T47D (cell line): Measurements from ENCODE around the gene GRAP2.
"Not testable (repeated sequence)": the region's sequence is repeated elsewhere in the genome, so short reads cannot be mapped to it uniquely, and the experiment has no call there.

Experiments used
- DNase-seq, 2 experiments: peaks; one replicate each; pipeline versions ENCODE4 v3.0.0 to v3.0.0-alpha.2; 2011 to 2012; ENCODE audit warnings: low read depth in 1 of 2, low spot score in 1 of 2
- JUND ChIP-seq: IDR thresholded peaks from 2 replicates; pipeline ENCODE4 v1.6.1; 2012; ENCODE audit warnings: low read depth
- in situ Hi-C: cut with HindIII; loops from 2 replicates; pipeline ENCODE4 v1.10.0; 2016; ENCODE audit warnings: low sequenced_read_pairs, low pct_unique_long_range_greater_than_20kb

GRAP2 gene

DNA sequence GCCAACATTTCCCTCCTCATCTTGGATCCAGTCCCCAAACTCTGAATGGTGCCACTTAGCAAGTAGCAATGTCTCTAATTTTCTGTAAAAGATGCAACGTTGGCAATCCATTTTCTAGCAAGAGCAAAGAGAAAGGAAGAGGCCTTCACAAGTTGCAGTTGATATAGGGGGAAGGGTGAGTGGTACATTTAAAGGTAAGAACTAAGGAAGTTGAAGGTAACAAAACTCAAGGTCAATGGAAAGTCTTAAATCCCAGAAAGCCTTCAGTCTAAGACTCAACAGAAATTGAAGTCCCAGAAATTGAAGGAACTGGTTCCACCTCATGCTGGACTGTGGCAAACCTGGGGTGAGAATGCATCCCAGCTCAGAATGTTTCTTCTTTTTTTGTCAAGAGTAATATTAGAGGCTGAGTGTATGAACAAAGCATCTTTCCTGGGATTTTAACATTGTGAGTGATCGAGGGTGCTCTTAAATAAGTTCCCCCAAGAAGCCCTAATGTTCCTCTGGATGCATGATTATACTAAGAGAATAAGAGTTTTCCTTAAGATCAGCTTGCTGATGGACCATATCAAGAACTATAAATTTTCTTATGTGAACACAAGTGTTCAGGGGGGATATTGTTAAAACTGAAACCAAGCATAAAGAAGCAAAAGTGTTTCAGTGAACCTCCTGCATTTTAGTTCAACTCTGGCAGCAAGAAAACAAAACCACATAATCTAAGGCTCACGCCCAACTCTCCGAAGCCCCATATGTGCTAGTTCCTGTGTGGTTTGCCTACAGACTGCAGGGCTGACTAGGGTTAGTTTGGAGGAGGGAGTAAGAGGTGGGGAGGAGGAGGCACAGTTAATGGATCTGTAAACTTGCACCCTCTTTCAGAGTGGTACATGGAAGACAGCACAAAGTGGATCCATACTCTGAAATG lies at the start of gene GRAP2:
Gene GRAP2 (plus strand): TSS at position 779 of the 922 bp plus-strand sequence. CDS start 46,023 bp downstream, outside the sequence.
- no peak for TF ChIP-seq JUND
- DNase-seq: no peak
- in situ Hi-C loops: no loop called here

- DNase-seq: no peak
- TF ChIP-seq JUND: no peak
- in situ Hi-C loops: no loop called here
Observed at GRCh38 chr22:39851606-39852315, 49.1 kb upstream of the GRAP2 start.

- in situ Hi-C loops: no loop called here
- DNase-seq: no peak
- no peak for TF ChIP-seq JUND
Observed at GRCh38 chr22:39852799-39853198, 48.1 kb upstream of the GRAP2 start.

DNA sequence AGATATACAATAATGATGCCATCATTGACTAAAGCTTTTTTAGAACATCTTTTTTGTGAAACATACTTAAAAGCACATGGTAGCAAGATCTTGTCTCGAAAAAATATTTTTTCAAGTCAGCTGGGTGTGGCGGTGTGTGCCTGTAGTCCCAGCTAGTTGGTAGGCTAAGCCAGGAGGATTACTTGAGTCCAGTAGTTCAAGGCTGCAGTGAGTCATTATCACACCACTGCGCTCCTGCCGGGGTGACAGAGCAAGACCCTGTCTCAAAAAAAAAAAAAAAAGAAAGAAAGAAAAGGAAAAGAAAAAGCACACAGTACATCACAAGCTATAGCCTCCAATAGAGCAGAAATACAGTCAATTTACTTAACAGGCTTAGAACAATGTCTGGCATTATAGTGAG lies 44.3 kb upstream of the GRAP2 start:
- TF ChIP-seq JUND: no peak
- in situ Hi-C loops: no loop called here
- DNase-seq: no peak

GRCh38 chr22:39859903-39860588 lies 40.8 kb upstream of the GRAP2 start:
- no peak for TF ChIP-seq JUND
- in situ Hi-C loops: no loop called here
- no peak for DNase-seq

DNA sequence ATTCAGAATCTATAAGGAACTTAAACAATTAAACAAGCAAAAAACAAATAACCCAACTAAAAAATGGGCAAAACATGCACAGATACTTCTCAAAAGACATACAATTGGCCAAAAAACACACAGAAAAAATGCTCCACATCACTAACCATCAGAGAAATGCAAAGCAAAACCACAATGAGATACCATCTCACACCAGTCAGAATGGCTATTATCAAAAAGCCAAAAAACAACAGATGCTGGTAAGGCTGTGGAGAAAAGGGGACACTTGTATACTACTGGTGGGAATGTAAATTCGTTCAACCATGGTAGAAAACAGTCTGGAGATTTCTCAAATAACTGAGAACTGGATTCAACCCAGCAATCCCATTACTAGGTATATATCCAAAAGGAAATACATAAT lies 32.1 kb upstream of the GRAP2 start:
- TF ChIP-seq JUND: no peak
- in situ Hi-C loops: no loop called here
- no peak for DNase-seq

DNA sequence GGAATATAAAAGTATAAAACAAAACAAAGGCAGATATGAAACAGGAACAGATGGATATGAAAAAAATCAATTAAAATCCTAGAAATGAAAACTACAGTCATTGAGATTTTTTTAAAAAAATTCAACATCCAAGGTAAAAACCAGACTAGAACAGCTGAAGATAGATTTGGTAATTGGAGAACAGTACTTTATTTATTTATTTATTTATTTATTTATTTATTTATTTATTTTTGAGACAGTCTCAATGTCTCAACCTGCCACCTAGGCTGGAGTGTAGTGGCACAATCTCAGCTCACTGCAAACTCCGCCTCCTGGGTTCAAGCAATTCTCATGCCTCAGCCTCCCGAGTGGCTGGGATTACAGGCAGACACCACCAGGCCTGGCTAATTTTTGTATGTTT lies 31.1 kb upstream of the GRAP2 start:
- in situ Hi-C loops, DNase-seq: not testable (repeated sequence)

DNA sequence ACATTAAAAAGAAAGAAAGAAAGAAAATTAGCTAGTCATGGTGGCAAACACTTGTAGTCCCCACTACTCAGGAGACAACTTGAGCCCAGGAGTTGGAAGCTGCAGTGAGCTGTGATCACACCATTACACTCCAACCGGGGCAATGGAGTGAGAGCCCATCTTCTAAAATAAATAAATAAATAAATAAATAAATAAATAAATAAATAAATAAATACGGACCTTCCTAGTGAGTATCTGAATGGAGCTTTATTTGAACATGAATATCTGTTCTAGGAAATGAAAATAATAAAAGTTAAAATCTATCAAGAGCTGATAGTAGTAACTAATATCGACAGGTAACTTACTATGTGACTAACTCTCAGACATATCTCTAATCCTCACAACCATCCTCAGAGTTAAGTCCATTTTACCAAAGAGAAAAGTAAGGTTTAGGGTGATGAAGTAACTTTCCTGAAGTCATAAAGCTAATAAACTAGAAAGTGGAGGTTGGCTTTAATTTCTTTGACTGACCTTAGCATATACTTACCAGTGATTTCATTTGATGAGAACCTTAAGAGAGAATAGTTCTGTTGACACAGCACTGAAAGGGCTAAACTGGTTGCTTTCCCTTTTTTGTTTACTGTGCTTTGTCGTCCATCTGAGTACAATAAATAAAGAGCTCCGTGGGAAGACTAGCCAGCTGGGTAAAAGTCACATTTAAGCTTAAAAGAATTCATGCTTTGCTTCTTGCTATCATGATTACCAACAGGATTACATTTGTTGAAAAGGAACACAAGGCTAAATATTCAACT lies 29.7 kb upstream of the GRAP2 start:
- peak in 1 of 2 experiments; percentile 30 for DNase-seq
- TF ChIP-seq JUND: no peak
- in situ Hi-C loops: no loop called here

- in situ Hi-C loops: no loop called here
- DNase-seq: no peak
- no peak for TF ChIP-seq JUND
Observed at GRCh38 chr22:39872548-39872947, 28.3 kb upstream of the GRAP2 start.

DNA sequence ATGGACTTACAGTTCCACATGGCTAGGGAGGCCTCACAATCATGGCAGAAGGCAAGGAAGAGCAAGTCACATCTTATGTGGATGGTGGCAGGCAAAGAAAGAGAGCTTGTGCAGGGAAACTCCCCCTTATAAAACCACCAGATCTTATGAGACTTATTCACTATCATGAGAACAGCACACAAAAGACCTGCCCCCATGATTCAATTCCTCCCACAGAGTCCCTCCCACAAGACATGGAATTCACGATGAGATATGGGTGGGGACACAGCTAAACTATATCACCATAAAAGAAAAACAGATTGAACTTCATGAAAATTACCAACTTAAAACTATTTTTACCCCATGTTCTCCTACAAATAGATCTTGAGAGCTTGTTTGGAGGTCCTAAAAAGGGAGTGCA lies 26.9 kb upstream of the GRAP2 start:
- in situ Hi-C loops: no loop called here
- no peak for DNase-seq
- TF ChIP-seq JUND: no peak

- in situ Hi-C loops, DNase-seq: not testable (repeated sequence)
Observed at GRCh38 chr22:39875176-39875885, 25.6 kb upstream of the GRAP2 start.
